Parathyroid adenoma (tissue), 2 donors: ENCODE results near the gene PRKACA.
A peak's percentile ranks its signal among the peaks of the same experiment; 100 is the strongest.

Experiments used
- H2AFZ ChIP-seq: fragments of 300-600 bp; sonication (generic); one replicate; pipeline ENCODE4 v1.7.0; 2017; ENCODE audit warnings: antibody characterized with exemption, mild to moderate bottlenecking
- H3K27ac ChIP-seq: fragments of 300-600 bp; sonication (generic); one replicate; pipeline ENCODE4 v1.7.0; 2017
- H3K27me3 ChIP-seq: fragments of 300-600 bp; sonication (generic); one replicate; pipeline ENCODE4 v1.7.0; 2017; ENCODE audit warnings: low read length; ENCODE audit not compliant: control insufficient read depth, insufficient read depth
- H3K36me3 ChIP-seq: fragments of 300-600 bp; sonication (generic); one replicate; pipeline ENCODE4 v1.7.0; 2017; ENCODE audit warnings: low read length; ENCODE audit not compliant: control insufficient read depth, insufficient read depth
- H3K4me1 ChIP-seq: fragments of 300-600 bp; sonication (generic); one replicate; pipeline ENCODE4 v1.7.0; 2017; ENCODE audit warnings: control low read depth
- H3K4me2 ChIP-seq: fragments of 300-600 bp; sonication (generic); one replicate; pipeline ENCODE4 v1.7.0; 2017; ENCODE audit warnings: low read length
- H3K4me3 ChIP-seq: fragments of 300-600 bp; sonication (generic); one replicate; pipeline ENCODE4 v1.7.0; 2017; ENCODE audit warnings: low read depth, low read length
- H3K79me2 ChIP-seq: fragments of 300-600 bp; sonication (generic); one replicate; pipeline ENCODE4 v1.7.0; 2017; ENCODE audit warnings: control low read depth
- H3K9ac ChIP-seq: fragments of 300-600 bp; sonication (generic); one replicate; pipeline ENCODE4 v1.7.0; 2017; ENCODE audit warnings: mild to moderate bottlenecking
- H3K9me3 ChIP-seq: fragments of 300-600 bp; sonication (generic); one replicate; pipeline ENCODE4 v1.7.0; 2017; ENCODE audit warnings: low read length; ENCODE audit not compliant: control insufficient read depth
- TF ChIP-seq, protein P1 (sequence below): fragments of 300-600 bp; sonication (generic); IDR thresholded peaks from one replicate; pipeline ENCODE4 v1.7.0; 2017; ENCODE audit warnings: antibody characterized with exemption, mild to moderate bottlenecking
- donor health status: primary hyperparathyroidism.

The PRKACA gene

GRCh38 chr19:14114854-14115253 lies 2.7 kb downstream of the PRKACA start:
- Histone ChIP-seq H3K27me3 (no peaks in the 10 kb centered on the region), H3K36me3 (no peaks in the 10 kb centered on the region), H3K4me1 (peaks cover 36% of the 10 kb centered on the region), H3K27ac (peak overlapping the region; percentile 1), H2AFZ (no peak overlapping the region), H3K9ac (no peak overlapping the region), H3K9me3 (no peaks in the 10 kb centered on the region), H3K79me2 (peaks cover 46% of the 10 kb centered on the region), H3K4me2 (no peak overlapping the region), H3K4me3 (no peak overlapping the region)
- TF ChIP-seq, protein P1, sequence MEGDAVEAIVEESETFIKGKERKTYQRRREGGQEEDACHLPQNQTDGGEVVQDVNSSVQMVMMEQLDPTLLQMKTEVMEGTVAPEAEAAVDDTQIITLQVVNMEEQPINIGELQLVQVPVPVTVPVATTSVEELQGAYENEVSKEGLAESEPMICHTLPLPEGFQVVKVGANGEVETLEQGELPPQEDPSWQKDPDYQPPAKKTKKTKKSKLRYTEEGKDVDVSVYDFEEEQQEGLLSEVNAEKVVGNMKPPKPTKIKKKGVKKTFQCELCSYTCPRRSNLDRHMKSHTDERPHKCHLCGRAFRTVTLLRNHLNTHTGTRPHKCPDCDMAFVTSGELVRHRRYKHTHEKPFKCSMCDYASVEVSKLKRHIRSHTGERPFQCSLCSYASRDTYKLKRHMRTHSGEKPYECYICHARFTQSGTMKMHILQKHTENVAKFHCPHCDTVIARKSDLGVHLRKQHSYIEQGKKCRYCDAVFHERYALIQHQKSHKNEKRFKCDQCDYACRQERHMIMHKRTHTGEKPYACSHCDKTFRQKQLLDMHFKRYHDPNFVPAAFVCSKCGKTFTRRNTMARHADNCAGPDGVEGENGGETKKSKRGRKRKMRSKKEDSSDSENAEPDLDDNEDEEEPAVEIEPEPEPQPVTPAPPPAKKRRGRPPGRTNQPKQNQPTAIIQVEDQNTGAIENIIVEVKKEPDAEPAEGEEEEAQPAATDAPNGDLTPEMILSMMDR, result peak; percentile 48

DNA sequence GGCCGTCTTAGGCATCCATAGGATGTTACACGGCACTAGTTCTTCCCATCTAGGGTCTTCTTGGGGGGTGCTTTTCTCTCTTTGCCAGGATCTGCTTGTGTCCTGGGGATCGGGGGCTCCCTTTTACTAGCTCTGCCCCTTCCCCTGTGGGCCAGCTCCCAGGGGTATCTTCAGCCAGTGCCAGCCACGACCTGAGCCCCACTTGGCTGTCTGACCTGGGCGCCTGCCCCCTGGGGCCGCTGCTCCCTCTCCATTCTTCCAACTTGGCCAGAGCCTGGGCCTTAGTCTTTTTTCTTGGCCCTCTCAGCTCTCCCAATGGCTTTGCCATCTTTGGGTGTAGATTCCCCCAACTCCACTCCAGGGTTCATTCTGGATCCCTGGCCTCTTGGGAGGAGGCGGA lies 3.1 kb downstream of the PRKACA start:
- Histone ChIP-seq H3K4me1 (peaks cover 32% of the 10 kb centered on the region), H3K4me2 (no peak overlapping the region)

GRCh38 chr19:14113762-14114414 lies 3.7 kb downstream of the PRKACA start:
- Histone ChIP-seq H3K36me3 (no peaks in the 10 kb centered on the region), H2AFZ (no peak overlapping the region), H3K4me1 (peaks cover 27% of the 10 kb centered on the region), H3K9me3 (no peaks in the 10 kb centered on the region), H3K27ac (no peak overlapping the region), H3K27me3 (no peaks in the 10 kb centered on the region), H3K9ac (no peak overlapping the region), H3K79me2 (peaks cover 51% of the 10 kb centered on the region), H3K4me2 (no peak overlapping the region), H3K4me3 (no peak overlapping the region)
- TF ChIP-seq, protein P1, result peak; percentile 4

More for the DNA sequence above, 3.1 kb downstream of the PRKACA start:
- no peaks in the 10 kb centered on the region for H3K9me3 ChIP-seq
- no peaks in the 10 kb centered on the region for H3K36me3 ChIP-seq
- H3K27me3 ChIP-seq, result no peaks in the 10 kb centered on the region
- TF ChIP-seq, protein P1, result no peak
- no peak overlapping the region for H3K4me3 ChIP-seq
- no peak overlapping the region for H2AFZ ChIP-seq
- H3K9ac ChIP-seq, result no peak overlapping the region
- peaks cover 46% of the 10 kb centered on the region for H3K79me2 ChIP-seq
- H3K27ac ChIP-seq, result peak overlapping the region; percentile 1

GRCh38 chr19:14112809-14113385 lies 4.7 kb downstream of the PRKACA start:
- peaks cover 53% of the 10 kb centered on the region for H3K79me2 ChIP-seq
- TF ChIP-seq, protein P1, result no peak
- H3K9ac ChIP-seq, result no peak overlapping the region
- H2AFZ ChIP-seq, result peak overlapping the region; percentile 7
- no peaks in the 10 kb centered on the region for H3K27me3 ChIP-seq
- no peaks in the 10 kb centered on the region for H3K36me3 ChIP-seq
- H3K9me3 ChIP-seq, result no peaks in the 10 kb centered on the region
- H3K4me3 ChIP-seq, result no peak overlapping the region
- H3K4me2 ChIP-seq, result no peak overlapping the region
- peak overlapping the region; percentile 59 for H3K27ac ChIP-seq
- H3K4me1 ChIP-seq, result peaks cover 20% of the 10 kb centered on the region
